Spinal cord (tissue), 10 donors: Measurements from ENCODE around the gene CDHR5. TPM values are rescaled to one million over a fixed set of nuclear protein-coding genes. Genes with fewer than 3 reads are reported as not detected.

Experiments
- DNase-seq, 6 donors: peaks; one replicate each; pipeline versions ENCODE4 v3.0.0 to v3.0.0-alpha.2; 2013 to 2015; ENCODE audit warnings: low spot score in 6 of 6, low read depth in 4 of 6
- H3K27ac ChIP-seq: one replicate; pipeline ENCODE4 v1.5.1; 2013; ENCODE audit warnings: low read depth, low read length, control low read depth
- H3K27me3 ChIP-seq: one replicate; pipeline ENCODE4 v1.6.1; 2013; ENCODE audit warnings: low read length; ENCODE audit not compliant: control insufficient read depth, insufficient read depth
- H3K36me3 ChIP-seq: one replicate; pipeline ENCODE4 v1.6.1; 2013; ENCODE audit warnings: low read length; ENCODE audit not compliant: control insufficient read depth, insufficient read depth
- H3K4me1 ChIP-seq: one replicate; pipeline ENCODE4 v1.6.1; 2013; ENCODE audit warnings: low read length; ENCODE audit not compliant: control insufficient read depth, insufficient read depth
- H3K4me3 ChIP-seq: one replicate; pipeline ENCODE4 v1.5.1; 2013; ENCODE audit warnings: low read depth, low read length, control low read depth
- H3K9me3 ChIP-seq: one replicate; pipeline ENCODE4 v1.6.1; 2013; ENCODE audit warnings: low read length; ENCODE audit not compliant: control insufficient read depth, insufficient read depth
- WGBS: methylation state at CpG from one replicate; pipeline ENCODE4 v1.1.5; 2013; ENCODE audit warnings: missing lambda C conversion rate; ENCODE audit not compliant: insufficient coverage; 5-methylcytosine and 5-hydroxymethylcytosine counted together
- polyA plus RNA-seq, 2 donors: library from polyadenylated mRNA; unstranded; fragments of 120-200 nt; gene quantifications; one replicate each; pipeline ENCODE4 v1.2.1, GENCODE V29; 2013; ENCODE audit not compliant: insufficient read length in 2 of 2
- total RNA-seq, 2 donors: library from RNA; depleted of rRNA in 1 of 2; stranded (reverse); fragments of 120-200 nt in 1 of 2; fragments of >200 nt in 1 of 2; gene quantifications; one replicate each; pipeline versions ENCODE4 v1.2.3 to v1.2.4, GENCODE V29; 2013 to 2014
- donor health status: healthy.

CDHR5 gene
- total and polyA plus RNA-seq, 4 donors = 0.71 to 2.5 (median 1.5) TPM; not detected in 1

DNA sequence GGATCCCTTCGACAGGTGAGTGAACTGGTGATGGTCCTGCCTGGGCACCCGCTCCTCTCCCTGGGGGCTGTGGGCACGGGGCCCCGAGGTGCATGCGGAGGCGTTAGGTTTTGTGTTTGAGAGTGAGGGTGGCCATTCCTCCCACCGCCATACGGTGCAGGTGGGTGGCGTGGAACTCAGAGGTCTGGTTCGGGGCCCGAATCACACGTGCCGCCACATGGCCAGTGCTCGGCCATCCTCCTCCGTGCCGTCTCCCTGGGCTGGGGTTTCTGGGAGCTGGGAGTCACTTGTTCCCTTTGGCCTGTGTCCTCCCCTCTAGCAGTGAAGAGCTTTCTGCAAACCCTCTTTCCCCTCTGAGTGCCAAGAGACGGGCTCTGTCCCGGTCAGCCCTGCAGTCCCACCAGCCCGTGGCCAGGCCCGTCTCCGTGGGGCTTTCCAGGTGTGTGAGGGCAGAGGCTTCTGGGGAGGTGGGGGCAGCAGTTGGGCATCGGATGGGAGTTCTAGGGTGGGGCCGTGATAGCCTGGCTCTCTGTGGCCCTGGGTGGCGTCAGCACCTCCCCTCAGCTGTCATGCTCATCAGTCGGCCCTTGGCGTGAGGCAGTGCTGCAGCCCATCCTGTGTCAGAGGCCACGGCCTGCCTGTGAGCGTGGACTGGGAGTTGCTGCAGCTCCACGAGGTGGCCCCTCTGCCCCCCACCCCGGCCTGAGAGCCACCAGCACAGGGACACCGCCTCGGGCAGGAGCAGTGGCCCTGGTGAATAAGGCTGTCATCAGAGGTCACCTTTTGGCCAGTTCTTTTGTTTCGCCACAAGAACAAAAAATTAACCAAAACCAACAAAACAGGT lies 19.2 kb downstream of the CDHR5 start:
- DNase-seq = no peak
- H3K27ac ChIP-seq = no peak overlapping the region
- H3K9me3 ChIP-seq = no peaks in the 10 kb centered on the region
- 97% methylated on average over 28 of the region's 33 CpGs for whole genome bisulfite sequencing
- no peaks in the 10 kb centered on the region for H3K27me3 ChIP-seq
- H3K4me1 ChIP-seq = no peaks in the 10 kb centered on the region
- H3K4me3 ChIP-seq = no peak overlapping the region
- peaks cover 97% of the 10 kb centered on the region for H3K36me3 ChIP-seq

DNA sequence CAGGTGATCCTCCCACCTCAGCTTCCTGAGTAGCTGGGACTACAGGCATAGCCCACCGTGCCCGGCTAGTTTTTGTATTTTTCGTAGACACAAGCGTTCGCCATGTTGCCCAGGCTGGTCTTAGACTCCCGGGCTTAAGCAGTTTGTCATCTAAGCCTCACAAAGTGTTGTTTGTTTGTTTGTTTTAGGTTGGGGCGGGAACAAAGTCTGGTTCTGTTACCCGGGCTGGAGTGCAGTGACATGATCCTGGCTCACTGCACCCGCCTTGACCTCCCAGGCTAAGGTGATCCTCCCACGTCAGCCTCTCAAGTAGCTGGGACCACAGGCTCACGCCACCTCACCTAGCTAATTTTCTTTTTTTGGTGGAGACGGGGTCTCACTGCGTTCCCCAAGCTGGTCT lies 21.6 kb downstream of the CDHR5 start:
- no peak overlapping the region for H3K4me3 ChIP-seq
- WGBS = 95% methylated on average over 12 of the region's 13 CpGs
- H3K9me3 ChIP-seq = no peaks in the 10 kb centered on the region
- no peaks in the 10 kb centered on the region for H3K27me3 ChIP-seq
- no peaks in the 10 kb centered on the region for H3K4me1 ChIP-seq
- DNase-seq = no peak
- H3K36me3 ChIP-seq = peaks cover 97% of the 10 kb centered on the region
- H3K27ac ChIP-seq = no peak overlapping the region

DNA sequence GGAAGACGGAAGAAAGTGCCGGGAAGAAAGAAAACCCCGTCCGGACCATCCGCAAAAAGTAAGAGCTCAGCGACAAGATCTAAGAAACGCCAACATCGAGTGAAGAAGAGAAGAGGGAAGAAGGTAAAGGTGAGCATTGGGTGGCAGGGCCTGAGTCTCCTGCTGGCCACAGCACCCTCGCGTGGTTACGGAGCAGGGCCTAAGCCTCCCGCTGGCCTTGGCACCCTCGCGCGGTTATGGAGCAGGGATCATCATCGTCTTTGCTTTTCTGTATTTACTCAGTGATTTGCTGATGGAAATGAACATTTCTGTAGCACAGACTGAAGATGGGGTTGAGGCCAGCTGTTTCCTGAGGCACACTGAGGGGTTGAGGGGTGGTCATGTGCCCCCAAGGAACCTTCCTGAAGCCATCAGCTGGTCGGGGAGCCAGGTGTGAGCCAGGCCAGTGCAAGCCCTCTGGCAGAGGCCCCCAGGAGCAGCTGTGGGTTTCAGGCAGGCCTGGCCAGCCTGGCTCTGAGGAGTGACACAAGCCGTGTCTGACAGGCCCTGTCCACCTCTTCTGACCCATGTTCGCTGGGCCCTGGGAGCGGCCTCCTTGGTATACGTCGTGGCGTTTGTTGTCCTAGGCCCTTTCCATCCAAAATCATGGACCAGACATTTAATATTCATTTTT lies 23.0 kb downstream of the CDHR5 start:
- Histone ChIP-seq H3K36me3 (peaks cover 97% of the 10 kb centered on the region), H3K4me3 (no peak overlapping the region), H3K4me1 (no peaks in the 10 kb centered on the region), H3K27ac (no peak overlapping the region), H3K27me3 (no peaks in the 10 kb centered on the region), H3K9me3 (no peaks in the 10 kb centered on the region)
- 99% methylated on average over 20 of the region's 23 CpGs for WGBS
- no peak for DNase-seq

DNA sequence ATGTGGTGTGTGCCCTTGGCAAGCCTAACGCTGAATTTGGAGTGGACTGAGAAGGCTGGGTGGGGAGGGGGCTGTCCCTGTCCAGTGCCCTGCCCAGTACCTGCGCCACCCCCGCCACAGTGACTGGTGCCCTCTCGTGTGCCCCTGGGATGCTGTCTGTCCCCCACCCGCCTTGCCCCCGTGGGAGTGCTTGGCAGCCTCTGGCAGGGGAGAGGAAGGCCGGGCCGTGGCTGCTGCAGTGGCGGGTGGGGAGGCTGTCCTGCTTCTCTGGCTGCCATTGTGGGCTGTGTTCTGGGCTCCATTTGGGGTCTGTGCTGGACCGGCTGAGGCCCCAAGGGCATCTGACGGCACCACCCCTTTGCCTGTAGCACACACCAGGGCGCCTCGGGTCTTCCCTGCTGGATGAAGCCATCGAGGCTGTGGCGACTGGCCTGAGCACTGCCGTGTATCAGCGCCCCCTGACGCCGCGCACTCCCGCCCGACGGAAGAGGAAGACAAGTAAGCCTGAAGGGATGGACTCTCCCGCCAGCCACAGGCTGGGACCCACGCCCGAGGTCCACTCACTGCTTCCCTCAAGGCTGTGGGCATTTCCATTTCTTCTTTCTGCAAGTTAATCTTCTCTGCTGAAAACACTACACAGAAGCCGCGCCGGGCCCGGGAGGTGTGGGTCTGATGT lies 26.6 kb downstream of the CDHR5 start:
- H3K4me3 ChIP-seq = no peak overlapping the region
- 95% methylated on average over 27 of the region's 30 CpGs for WGBS
- no peak for DNase-seq
- H3K4me1 ChIP-seq = no peaks in the 10 kb centered on the region
- H3K36me3 ChIP-seq = peaks cover 95% of the 10 kb centered on the region
- no peaks in the 10 kb centered on the region for H3K27me3 ChIP-seq
- no peak overlapping the region for H3K27ac ChIP-seq
- H3K9me3 ChIP-seq = no peaks in the 10 kb centered on the region

DNA sequence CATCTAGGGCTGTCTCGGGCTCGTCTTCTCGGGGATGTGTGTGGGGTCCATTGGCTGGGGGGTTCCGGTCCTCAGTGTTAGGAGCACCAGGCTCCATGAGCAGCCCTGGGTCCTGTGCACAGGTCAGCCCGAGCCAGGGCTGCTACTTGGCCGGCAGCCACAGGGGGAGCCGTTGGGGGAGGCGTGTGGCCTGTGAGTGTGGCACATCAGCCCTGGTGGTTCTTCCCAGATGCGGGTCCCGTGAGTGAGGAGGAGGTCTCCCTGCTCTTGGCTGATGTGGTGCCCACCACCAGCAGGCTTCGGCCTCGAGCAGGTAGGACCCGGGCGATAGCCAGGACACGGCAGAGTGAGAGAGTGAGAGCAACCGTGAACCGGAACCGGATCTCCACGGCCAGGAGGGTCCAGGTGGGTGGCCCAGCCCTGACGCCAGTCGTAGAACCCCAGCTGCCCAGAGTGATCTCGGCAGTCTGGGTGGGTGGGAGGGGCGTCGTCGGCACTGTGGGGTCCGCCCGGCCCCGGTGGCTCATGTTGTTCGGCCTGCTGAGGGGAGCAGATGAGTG lies 27.5 kb downstream of the CDHR5 start:
- Histone ChIP-seq H3K27ac (no peak overlapping the region), H3K4me1 (no peaks in the 10 kb centered on the region), H3K9me3 (no peaks in the 10 kb centered on the region), H3K27me3 (no peaks in the 10 kb centered on the region), H3K4me3 (no peak overlapping the region), H3K36me3 (peaks cover 95% of the 10 kb centered on the region)
- DNase-seq = no peak
- WGBS = 92% methylated on average over 29 of the region's 29 CpGs

DNA sequence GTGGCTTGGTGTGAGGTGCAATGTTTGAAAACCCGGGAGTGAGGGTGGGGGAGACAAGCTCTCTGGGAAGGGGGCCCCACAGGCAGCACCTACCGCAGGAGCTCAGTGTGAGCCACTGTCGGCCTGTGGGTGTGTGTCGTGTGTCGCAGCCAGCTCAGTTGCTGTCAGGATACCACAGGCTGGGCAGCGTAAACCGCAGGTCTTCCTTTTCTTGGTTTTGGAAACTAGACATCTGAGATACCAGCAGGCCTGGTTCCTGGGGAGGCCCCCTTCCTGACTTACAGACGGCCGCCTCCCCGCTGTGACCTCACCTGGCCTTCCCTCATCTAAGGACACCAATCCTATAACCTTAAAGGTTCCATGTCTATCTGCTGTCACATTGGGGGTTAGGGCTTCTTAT lies 28.4 kb downstream of the CDHR5 start:
- Histone ChIP-seq H3K36me3 (peaks cover 94% of the 10 kb centered on the region), H3K4me3 (no peak overlapping the region), H3K27ac (no peak overlapping the region), H3K9me3 (no peaks in the 10 kb centered on the region), H3K4me1 (no peaks in the 10 kb centered on the region), H3K27me3 (no peaks in the 10 kb centered on the region)
- 93% methylated on average over 7 of the region's 10 CpGs for WGBS
- DNase-seq = no peak

DNA sequence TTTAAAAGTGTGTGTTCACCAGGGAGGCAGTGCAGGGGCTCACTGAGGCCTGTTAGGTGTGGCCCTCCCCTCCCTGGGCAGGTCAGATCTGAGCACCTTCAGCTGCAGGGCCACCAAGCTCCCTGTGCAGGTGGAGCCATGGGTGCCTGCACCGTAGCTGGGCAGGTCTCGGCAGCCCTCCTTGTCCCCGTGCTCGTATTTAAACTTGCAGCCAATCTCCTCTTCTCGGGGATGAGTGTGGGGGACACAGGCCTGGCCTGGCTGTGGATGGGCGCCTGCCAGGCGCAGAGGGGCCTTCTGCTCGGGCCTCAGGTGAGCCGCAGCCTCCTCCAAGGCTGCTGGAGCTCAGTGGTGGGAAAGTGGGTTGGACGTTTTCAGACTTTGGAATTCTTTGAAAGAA lies 29.4 kb downstream of the CDHR5 start:
- Histone ChIP-seq H3K4me3 (no peak overlapping the region), H3K4me1 (no peaks in the 10 kb centered on the region), H3K27ac (no peak overlapping the region), H3K9me3 (no peaks in the 10 kb centered on the region), H3K27me3 (no peaks in the 10 kb centered on the region), H3K36me3 (peaks cover 96% of the 10 kb centered on the region)
- 92% methylated on average over 9 of the region's 10 CpGs for WGBS
- DNase-seq = no peak

DNA sequence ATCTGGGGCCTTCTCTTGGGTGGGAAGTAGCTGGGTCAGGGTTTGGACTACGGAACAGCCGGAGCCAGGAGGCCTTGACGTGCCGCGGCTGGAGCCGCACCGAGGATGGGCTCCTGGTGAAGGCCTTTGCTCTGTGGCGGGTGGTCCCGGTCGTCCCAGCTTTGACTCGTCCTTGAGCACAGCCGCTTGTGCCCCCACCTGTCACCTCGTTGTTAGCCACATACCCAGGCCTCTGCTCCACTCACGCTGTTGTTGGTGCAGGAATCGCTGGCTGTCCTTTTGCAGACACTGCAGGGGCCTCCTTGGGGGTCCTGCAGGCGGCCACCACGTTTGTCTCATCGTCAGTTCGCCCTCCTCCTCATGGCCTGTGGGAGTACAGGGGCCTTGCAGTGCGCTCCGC lies 31.4 kb downstream of the CDHR5 start:
- Histone ChIP-seq H3K9me3 (no peaks in the 10 kb centered on the region), H3K4me3 (no peak overlapping the region), H3K4me1 (no peaks in the 10 kb centered on the region), H3K27ac (no peak overlapping the region), H3K27me3 (no peaks in the 10 kb centered on the region), H3K36me3 (peaks cover 95% of the 10 kb centered on the region)
- WGBS = 95% methylated on average over 21 of the region's 21 CpGs
- no peak for DNase-seq

DNA sequence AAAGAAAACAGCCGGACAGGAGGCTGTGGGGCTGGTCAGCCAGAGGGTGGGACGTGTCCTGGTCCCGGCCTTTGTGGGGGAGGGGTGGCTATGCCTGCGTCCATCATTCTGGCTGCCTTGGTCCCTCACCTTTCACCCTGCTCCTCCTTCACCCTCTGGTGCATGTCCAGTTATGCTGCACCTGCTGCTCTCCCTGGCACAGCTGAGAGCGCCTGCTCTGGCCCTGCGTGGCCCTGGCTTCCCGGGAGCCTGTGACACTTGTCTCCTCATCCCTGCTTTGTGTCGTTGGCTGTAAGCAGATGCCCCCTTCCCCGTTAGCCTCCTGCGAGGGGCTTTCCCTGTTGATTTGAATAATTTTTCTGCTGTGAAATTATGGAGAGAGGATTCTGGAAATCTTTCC lies 31.8 kb downstream of the CDHR5 start:
- Histone ChIP-seq H3K27me3 (no peaks in the 10 kb centered on the region), H3K4me3 (no peak overlapping the region), H3K9me3 (no peaks in the 10 kb centered on the region), H3K36me3 (peaks cover 95% of the 10 kb centered on the region), H3K27ac (no peak overlapping the region), H3K4me1 (no peaks in the 10 kb centered on the region)
- DNase-seq = no peak
- WGBS = 89% methylated on average over 4 of the region's 10 CpGs
